DND-41 (cell line): ENCODE results near the gene TOGARAM2.

Experiments
- ATAC-seq: fragments of 200-7000 bp; cut with Tn5 transposase; 3 replicates; pipeline ENCODE4 v1.9.1; 2021; ENCODE audit warnings: low read depth; ENCODE audit not compliant: insufficient read depth
- DNase-seq: peaks from one replicate; pipeline ENCODE4 v3.0.0-alpha.2; 2020
- H2AFZ ChIP-seq: 2 replicates; pipeline ENCODE4 v1.6.0; 2012; ENCODE audit warnings: low read depth, low read length
- H3K27ac ChIP-seq: 2 replicates; pipeline ENCODE4 v1.5.1; 2012; ENCODE audit warnings: low read length, inconsistent platforms
- H3K27me3 ChIP-seq: fragments of 200-600 bp; sonication (generic); 2 replicates; pipeline ENCODE4 v1.6.0; 2012; ENCODE audit warnings: low read length, mild to moderate bottlenecking, inconsistent platforms; ENCODE audit not compliant: insufficient read depth, poor library complexity
- H3K36me3 ChIP-seq: 2 replicates; pipeline ENCODE4 v1.5.1; 2012; ENCODE audit warnings: low read length, inconsistent platforms; ENCODE audit not compliant: insufficient read depth
- H3K4me1 ChIP-seq: 2 replicates; pipeline ENCODE4 v1.5.1; 2012; ENCODE audit warnings: mild to moderate bottlenecking, low read length; ENCODE audit not compliant: insufficient read depth
- H3K4me2 ChIP-seq: 2 replicates; pipeline ENCODE4 v1.6.0; 2012; ENCODE audit warnings: mild to moderate bottlenecking, moderate library complexity, low read length, inconsistent platforms; ENCODE audit not compliant: insufficient read depth
- H3K4me3 ChIP-seq, 2 experiments: fragments of 200-600 bp in 1 of 2; shearing (Covaris generic) in 1 of 2; 2 replicates each; pipeline ENCODE4 v1.5.1; 2012 to 2016; ENCODE audit warnings: inconsistent platforms in 2 of 2, low read length in 2 of 2, mild to moderate bottlenecking in 2 of 2, low read depth in 1 of 2, moderate library complexity in 1 of 2
- H3K79me2 ChIP-seq: 2 replicates; pipeline ENCODE4 v1.6.0; 2012; ENCODE audit warnings: low read length, inconsistent platforms; ENCODE audit not compliant: insufficient read depth
- H3K9ac ChIP-seq: 2 replicates; pipeline ENCODE4 v1.6.0; 2012; ENCODE audit warnings: low read depth, mild to moderate bottlenecking, inconsistent platforms, low read length, moderate library complexity
- H3K9me3 ChIP-seq: 2 replicates; pipeline ENCODE4 v1.5.1; 2012; ENCODE audit warnings: low read length, moderate library complexity, mild to moderate bottlenecking, inconsistent platforms; ENCODE audit not compliant: insufficient read depth, severe bottlenecking
- H4K20me1 ChIP-seq: 2 replicates; pipeline ENCODE4 v1.6.0; 2012; ENCODE audit warnings: low read length; ENCODE audit not compliant: insufficient read depth
- EZH2 ChIP-seq: IDR thresholded peaks from 3 replicates; pipeline ENCODE4 v1.6.1; 2012; ENCODE audit warnings: borderline replicate concordance, low read depth, mild to moderate bottlenecking, moderate library complexity, low read length, inconsistent platforms; ENCODE audit not compliant: severe bottlenecking
- TF ChIP-seq, protein P1 (sequence below): IDR thresholded peaks from 2 replicates; pipeline ENCODE4 v1.5.1; 2012; ENCODE audit warnings: borderline replicate concordance, low read length, moderate library complexity, mild to moderate bottlenecking; ENCODE audit not compliant: poor library complexity, severe bottlenecking; ENCODE audit errors: extremely low read depth

TOGARAM2 gene

DNA sequence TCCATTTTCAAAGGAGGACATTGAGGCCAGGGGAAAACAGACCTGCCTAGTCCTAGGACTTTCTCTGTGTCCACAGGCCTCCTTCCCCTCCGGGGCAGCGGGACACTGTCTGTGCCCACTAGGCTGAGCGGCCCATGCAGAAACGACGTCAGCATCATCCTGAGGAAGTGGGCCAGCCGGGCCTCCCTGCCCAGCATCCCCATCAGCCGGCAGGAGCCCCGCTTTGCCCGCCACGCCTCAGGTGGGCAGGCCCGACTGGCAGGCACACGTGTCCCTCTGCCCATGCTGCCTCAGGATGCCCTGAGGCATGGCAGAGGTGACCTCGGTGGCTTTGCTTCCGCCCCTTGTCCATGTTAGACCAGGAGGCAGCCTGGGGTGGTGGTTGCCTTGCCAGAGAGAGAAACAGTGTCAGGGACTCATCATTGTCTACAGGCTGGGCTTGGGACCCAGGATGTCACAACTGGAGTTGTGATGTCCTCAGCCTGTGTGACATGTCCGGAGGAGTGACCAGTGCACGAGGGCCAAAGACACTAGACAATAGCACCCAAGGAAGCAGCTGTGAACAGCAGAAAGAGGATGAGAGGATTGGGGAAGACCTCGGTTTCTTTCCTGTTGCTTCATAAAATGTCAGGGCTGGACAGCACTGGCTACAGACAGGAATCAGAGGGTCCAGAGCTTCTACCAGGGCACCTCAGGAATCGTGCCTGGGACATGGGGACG is 36.8 kb downstream of the TOGARAM2 start:
- ATAC-seq (no peak), DNase-seq (no peak)
- H3K27ac ChIP-seq = no peak overlapping the region

DNA sequence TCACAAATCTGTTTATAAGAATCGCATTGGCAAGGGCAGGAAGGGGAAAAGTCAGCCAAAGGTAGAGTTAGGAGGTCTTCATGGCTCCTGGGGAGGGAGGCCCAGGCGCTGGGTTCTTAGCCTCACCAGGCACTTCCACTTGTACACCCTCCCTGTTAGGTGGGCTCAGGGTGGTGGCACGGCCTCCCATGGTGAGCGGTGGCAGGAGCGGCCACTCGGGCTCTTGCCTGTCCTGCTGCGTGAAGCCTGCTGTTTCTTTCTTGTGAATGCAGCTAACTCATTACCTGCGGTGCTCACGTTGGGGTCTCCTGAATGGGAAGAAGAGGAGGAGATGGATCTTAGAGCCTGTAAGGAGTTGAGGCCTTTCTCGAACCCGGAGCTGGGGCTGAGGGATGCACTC is 40.8 kb downstream of the TOGARAM2 start:
- DNase-seq (no peak), ATAC-seq (no peak)
- H3K9me3 ChIP-seq = no peaks in the 10 kb centered on the region
- no peak overlapping the region for H3K27ac ChIP-seq
- H3K4me3 ChIP-seq = no peak overlapping the region
- no peaks in the 10 kb centered on the region for H3K36me3 ChIP-seq
- no peak overlapping the region for H3K9ac ChIP-seq
- H3K27me3 ChIP-seq = peaks cover 2% of the 10 kb centered on the region
- no peaks in the 10 kb centered on the region for H3K4me1 ChIP-seq
- no peak overlapping the region for H2AFZ ChIP-seq
- H4K20me1 ChIP-seq = 0 out of 2 replicates have a peak, but pooled peaks cover 2% of the 10 kb centered on the region
- no peaks in the 10 kb centered on the region for H3K79me2 ChIP-seq
- TF ChIP-seq, protein P1, sequence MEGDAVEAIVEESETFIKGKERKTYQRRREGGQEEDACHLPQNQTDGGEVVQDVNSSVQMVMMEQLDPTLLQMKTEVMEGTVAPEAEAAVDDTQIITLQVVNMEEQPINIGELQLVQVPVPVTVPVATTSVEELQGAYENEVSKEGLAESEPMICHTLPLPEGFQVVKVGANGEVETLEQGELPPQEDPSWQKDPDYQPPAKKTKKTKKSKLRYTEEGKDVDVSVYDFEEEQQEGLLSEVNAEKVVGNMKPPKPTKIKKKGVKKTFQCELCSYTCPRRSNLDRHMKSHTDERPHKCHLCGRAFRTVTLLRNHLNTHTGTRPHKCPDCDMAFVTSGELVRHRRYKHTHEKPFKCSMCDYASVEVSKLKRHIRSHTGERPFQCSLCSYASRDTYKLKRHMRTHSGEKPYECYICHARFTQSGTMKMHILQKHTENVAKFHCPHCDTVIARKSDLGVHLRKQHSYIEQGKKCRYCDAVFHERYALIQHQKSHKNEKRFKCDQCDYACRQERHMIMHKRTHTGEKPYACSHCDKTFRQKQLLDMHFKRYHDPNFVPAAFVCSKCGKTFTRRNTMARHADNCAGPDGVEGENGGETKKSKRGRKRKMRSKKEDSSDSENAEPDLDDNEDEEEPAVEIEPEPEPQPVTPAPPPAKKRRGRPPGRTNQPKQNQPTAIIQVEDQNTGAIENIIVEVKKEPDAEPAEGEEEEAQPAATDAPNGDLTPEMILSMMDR = no peak
- no peak for TF ChIP-seq EZH2
- no peak overlapping the region for H3K4me2 ChIP-seq

More for the DNA sequence above, 36.8 kb downstream of the TOGARAM2 start:
- Histone ChIP-seq H3K9ac (no peak overlapping the region), H3K4me1 (peaks cover 9% of the 10 kb centered on the region), H3K27me3 (peaks cover 2% of the 10 kb centered on the region), H4K20me1 (0 out of 2 replicates have a peak, but pooled peaks cover 2% of the 10 kb centered on the region), H2AFZ (no peak overlapping the region), H3K36me3 (no peaks in the 10 kb centered on the region), H3K79me2 (no peaks in the 10 kb centered on the region), H3K9me3 (no peaks in the 10 kb centered on the region), H3K4me3 (no peak overlapping the region), H3K4me2 (no peak overlapping the region)
- no peak for TF ChIP-seq EZH2
- TF ChIP-seq, protein P1 = no peak

DNA sequence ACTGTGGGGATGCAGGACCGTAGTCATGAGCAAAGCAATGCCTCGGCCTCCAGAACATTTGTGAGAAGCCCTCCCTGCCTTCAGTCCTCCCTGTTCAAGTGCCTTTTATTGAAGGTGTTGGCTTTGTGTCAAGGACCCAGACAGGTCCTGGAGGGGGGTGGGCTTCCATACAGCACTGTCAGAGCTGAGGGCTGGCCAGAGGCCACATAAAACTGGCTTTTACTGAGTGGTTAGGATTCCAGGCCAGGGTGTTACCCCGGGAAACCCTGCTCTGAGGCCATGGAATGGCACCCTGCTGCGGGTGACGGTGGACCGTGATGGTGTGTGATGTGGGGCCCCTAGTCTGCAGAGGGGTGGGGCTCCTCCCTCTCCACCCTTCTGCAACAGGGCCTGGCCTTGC is 41.6 kb downstream of the TOGARAM2 start:
- H3K79me2 ChIP-seq = no peaks in the 10 kb centered on the region
- no peak overlapping the region for H2AFZ ChIP-seq
- peaks cover 2% of the 10 kb centered on the region for H3K27me3 ChIP-seq
- H4K20me1 ChIP-seq = no peaks in the 10 kb centered on the region
- no peak overlapping the region for H3K27ac ChIP-seq
- TF ChIP-seq, protein P1 = no peak
- no peak for TF ChIP-seq EZH2
- no peak overlapping the region for H3K4me2 ChIP-seq
- ATAC-seq = no peak
- H3K36me3 ChIP-seq = no peaks in the 10 kb centered on the region
- no peak overlapping the region for H3K9ac ChIP-seq
- no peaks in the 10 kb centered on the region for H3K4me1 ChIP-seq
- H3K4me3 ChIP-seq = no peak overlapping the region
- H3K9me3 ChIP-seq = no peaks in the 10 kb centered on the region
- DNase-seq = no peak

DNA sequence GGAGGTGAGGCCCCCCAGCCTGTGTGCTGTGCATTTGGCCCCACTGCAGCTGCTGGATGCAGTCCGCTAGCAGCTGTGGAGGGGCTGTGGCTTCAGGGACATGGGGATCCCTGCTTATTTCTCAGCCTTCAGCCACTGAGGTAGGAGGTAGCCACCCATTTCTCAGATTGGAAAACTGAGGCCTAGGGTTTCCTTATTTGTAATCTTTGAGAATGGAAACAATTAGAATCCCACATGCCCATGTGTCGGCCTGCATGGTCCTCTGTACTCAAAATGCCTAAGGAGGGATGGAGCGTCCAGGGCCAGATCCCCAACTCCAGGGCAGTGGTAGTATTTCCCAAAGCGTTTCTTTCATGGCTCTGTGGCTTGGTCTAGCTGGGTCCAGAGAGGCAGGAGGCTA is 42.1 kb downstream of the TOGARAM2 start:
- no peak overlapping the region for H3K4me2 ChIP-seq
- no peak for TF ChIP-seq EZH2
- TF ChIP-seq, protein P1 = no peak
- no peak overlapping the region for H2AFZ ChIP-seq
- H3K79me2 ChIP-seq = no peaks in the 10 kb centered on the region
- H3K36me3 ChIP-seq = no peaks in the 10 kb centered on the region
- DNase-seq (no peak), ATAC-seq (no peak)
- H3K4me1 ChIP-seq = no peaks in the 10 kb centered on the region
- H3K4me3 ChIP-seq = no peak overlapping the region
- no peaks in the 10 kb centered on the region for H3K9me3 ChIP-seq
- H3K27ac ChIP-seq = no peak overlapping the region
- H4K20me1 ChIP-seq = no peaks in the 10 kb centered on the region
- H3K27me3 ChIP-seq = peaks cover 2% of the 10 kb centered on the region
- no peak overlapping the region for H3K9ac ChIP-seq
